ENCODE results near the gene SYT1. TPM values are rescaled to one million over a fixed set of nuclear protein-coding genes. Genes with fewer than 3 reads are reported as not detected.

SYT1 gene
- total RNA-seq, 2 experiments from 2014 or later: not detected

DNA sequence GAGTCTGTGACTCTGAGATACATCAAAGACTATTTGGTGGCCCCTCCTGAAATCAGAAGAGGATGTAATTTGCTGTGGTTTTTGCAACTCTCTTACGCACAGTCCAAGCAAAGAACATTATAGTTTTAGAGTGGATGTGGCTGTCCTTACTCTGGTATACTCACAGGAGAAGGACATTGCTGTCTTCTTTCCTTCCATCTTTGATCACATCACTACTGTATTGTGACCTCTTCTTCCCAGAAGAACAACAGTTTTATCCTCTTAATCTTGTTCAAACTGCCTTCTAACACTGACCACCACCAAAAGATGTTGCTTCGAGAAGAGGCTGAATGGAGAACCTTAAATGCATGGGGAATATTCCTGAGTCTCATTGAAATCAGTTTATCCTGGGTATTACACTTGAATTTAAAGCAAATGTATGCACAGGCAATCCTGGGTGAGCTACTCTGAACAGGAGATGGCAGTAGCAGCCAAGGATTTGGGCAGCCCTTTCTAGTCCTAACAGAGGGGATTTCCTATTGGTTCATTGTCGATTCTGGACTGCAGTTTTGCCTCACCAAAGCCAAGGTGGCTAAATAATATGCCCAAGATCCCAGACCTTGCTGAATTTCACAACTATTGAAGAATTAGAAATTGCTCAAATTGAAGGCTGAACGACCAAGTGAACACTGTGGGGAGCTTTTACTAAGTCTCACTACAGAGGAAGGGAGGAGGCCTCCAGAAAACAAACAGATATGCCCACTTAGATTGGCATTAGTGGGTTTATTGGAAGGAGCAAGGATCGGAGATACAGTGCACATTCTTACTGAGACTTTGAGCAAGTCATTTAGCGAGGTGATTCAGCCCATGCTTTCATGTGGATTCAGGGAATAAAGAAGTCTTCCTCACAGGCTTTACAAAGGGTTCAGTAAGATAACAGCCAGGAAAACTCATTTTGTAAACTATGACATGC, 543.4 kb downstream of the SYT1 start:
- intact Hi-C loops (cut with micrococcal nuclease; ENCODE audit: unreplicated experiment): loop anchor here (2.0 to 5.0 kb wide), 3 partner anchors 59 to 859 kb away; no protein-coding TSS in a partner anchor
- no peaks in the 10 kb centered on the region for H4K20me1 ChIP-seq (ENCODE audit: insufficient read depth, low read length)
- DNase-seq (ENCODE audit: low spot score): peak; percentile 42
- no peaks in the 10 kb centered on the region for H3K36me3 ChIP-seq (ENCODE audit: insufficient read depth, low read length)
- H2AFZ ChIP-seq (ENCODE audit: low read length): no peak overlapping the region
- no peak overlapping the region for H3K4me2 ChIP-seq (ENCODE audit: low read length)
- no TSS peak for BruUV-seq (replicated peaks)
- H3K9me3 ChIP-seq (ENCODE audit: low read length): no peaks in the 10 kb centered on the region
- H3K27ac ChIP-seq (ENCODE audit: low read depth, low read length, poor library complexity, severe bottlenecking): no peak overlapping the region
- H3K79me2 ChIP-seq (ENCODE audit: insufficient read depth, low read depth, low read length): no peaks in the 10 kb centered on the region
- H3K9me2 ChIP-seq (ENCODE audit: insufficient read depth, low read length): no peaks in the 10 kb centered on the region
- no peak overlapping the region for H3K4me3 ChIP-seq (ENCODE audit: low read depth, low read length, poor library complexity, severe bottlenecking)
- ChIA-PET CTCF (ENCODE audit: unreplicated experiment) (no interaction called here), POLR2A (interaction anchor here (0.6 kb wide), 1 partner anchor 144 kb away, joined by 6 read pairs; no protein-coding TSS in a partner anchor)
- TF ChIP-seq EZH2phosphoT487 (IDR thresholded peaks at IDR 0.05; ENCODE audit: borderline replicate concordance, low read depth, low read length): no peak
- TF ChIP-seq, protein P1, sequence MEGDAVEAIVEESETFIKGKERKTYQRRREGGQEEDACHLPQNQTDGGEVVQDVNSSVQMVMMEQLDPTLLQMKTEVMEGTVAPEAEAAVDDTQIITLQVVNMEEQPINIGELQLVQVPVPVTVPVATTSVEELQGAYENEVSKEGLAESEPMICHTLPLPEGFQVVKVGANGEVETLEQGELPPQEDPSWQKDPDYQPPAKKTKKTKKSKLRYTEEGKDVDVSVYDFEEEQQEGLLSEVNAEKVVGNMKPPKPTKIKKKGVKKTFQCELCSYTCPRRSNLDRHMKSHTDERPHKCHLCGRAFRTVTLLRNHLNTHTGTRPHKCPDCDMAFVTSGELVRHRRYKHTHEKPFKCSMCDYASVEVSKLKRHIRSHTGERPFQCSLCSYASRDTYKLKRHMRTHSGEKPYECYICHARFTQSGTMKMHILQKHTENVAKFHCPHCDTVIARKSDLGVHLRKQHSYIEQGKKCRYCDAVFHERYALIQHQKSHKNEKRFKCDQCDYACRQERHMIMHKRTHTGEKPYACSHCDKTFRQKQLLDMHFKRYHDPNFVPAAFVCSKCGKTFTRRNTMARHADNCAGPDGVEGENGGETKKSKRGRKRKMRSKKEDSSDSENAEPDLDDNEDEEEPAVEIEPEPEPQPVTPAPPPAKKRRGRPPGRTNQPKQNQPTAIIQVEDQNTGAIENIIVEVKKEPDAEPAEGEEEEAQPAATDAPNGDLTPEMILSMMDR (conservative IDR thresholded peaks at IDR 0.05; ENCODE audit: low read length): peak; percentile 73
- H3K4me1 ChIP-seq (ENCODE audit: insufficient read depth, low read length, poor library complexity, severe bottlenecking): no peaks in the 10 kb centered on the region

DNA sequence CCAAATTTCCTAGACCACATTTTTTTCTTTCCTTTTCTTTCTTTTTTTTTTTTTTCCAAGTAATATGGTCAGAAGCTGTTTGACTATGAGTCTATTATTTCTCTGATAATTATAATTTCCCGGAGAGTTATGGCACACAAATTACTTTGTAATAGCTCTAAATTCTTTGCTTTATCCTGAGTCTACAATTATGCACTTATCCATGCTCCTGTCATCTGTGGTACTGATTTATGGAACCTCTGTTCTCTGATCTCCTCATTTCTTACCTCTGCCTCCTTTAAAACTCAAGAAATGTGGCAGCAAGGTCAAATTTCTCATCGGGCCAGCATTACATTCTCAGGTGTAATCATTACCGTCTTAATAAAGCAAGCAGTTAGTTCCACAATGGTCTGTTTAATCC, 544.1 kb downstream of the SYT1 start:
- no peaks in the 10 kb centered on the region for H3K4me1 ChIP-seq (ENCODE audit: insufficient read depth, low read length, poor library complexity, severe bottlenecking)
- CTCF ChIA-PET (ENCODE audit: unreplicated experiment): no interaction called here
- H3K79me2 ChIP-seq (ENCODE audit: insufficient read depth, low read depth, low read length): no peaks in the 10 kb centered on the region
- intact Hi-C loops (cut with micrococcal nuclease; ENCODE audit: unreplicated experiment): loop anchor here (2.0 to 5.0 kb wide), 3 partner anchors 58 to 859 kb away; no protein-coding TSS in a partner anchor
- no peak overlapping the region for H3K4me2 ChIP-seq (ENCODE audit: low read length)
- no peaks in the 10 kb centered on the region for H3K9me3 ChIP-seq (ENCODE audit: low read length)
- TF ChIP-seq, protein P1 (conservative IDR thresholded peaks at IDR 0.05; ENCODE audit: low read length): no peak
- TF ChIP-seq EZH2phosphoT487 (IDR thresholded peaks at IDR 0.05; ENCODE audit: borderline replicate concordance, low read depth, low read length): no peak
- no peak overlapping the region for H3K27ac ChIP-seq (ENCODE audit: low read depth, low read length, poor library complexity, severe bottlenecking)
- no peak for DNase-seq (ENCODE audit: low spot score)
- POLR2A ChIA-PET: no interaction called here
- H3K9me2 ChIP-seq (ENCODE audit: insufficient read depth, low read length): no peaks in the 10 kb centered on the region
- H3K36me3 ChIP-seq (ENCODE audit: insufficient read depth, low read length): no peaks in the 10 kb centered on the region
- no TSS peak for BruUV-seq (replicated peaks)
- no peak overlapping the region for H2AFZ ChIP-seq (ENCODE audit: low read length)
- no peak overlapping the region for H3K4me3 ChIP-seq (ENCODE audit: low read depth, low read length, poor library complexity, severe bottlenecking)
- H4K20me1 ChIP-seq (ENCODE audit: insufficient read depth, low read length): no peaks in the 10 kb centered on the region

DNA sequence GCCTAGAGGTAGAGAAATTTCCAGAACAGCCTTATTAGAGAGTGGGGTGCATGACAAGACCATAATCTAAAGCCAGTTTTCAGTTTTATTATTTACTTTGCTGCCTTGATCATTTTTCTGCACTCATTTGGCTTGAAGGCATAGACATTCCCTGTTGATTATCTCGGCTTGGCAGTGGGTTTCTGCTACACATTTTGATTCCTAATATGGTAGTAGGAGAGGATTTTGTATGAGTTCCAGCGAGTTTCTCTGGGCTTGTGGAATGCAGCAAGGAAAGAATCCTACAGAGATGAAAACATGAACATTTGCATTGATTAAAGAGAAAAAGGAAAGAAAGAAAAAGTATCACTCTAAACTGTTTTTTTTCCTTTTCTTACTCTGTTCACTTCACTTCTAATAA, 545.0 kb downstream of the SYT1 start:
- intact Hi-C loops (cut with micrococcal nuclease; ENCODE audit: unreplicated experiment): loop anchor here (2.0 to 5.0 kb wide), 3 partner anchors 57 to 858 kb away; no protein-coding TSS in a partner anchor
- no TSS peak for BruUV-seq (replicated peaks)
- CTCF ChIA-PET (ENCODE audit: unreplicated experiment): no interaction called here
- DNase-seq (ENCODE audit: low spot score): no peak
- Histone ChIP-seq H3K27ac (ENCODE audit: low read depth, low read length, poor library complexity, severe bottlenecking) (no peak overlapping the region), H3K9me2 (ENCODE audit: insufficient read depth, low read length) (no peaks in the 10 kb centered on the region), H3K4me2 (ENCODE audit: low read length) (no peak overlapping the region), H3K4me3 (ENCODE audit: low read depth, low read length, poor library complexity, severe bottlenecking) (no peak overlapping the region), H2AFZ (ENCODE audit: low read length) (no peak overlapping the region), H3K4me1 (ENCODE audit: insufficient read depth, low read length, poor library complexity, severe bottlenecking) (no peaks in the 10 kb centered on the region), H3K36me3 (ENCODE audit: insufficient read depth, low read length) (no peaks in the 10 kb centered on the region), H4K20me1 (ENCODE audit: insufficient read depth, low read length) (no peaks in the 10 kb centered on the region), H3K79me2 (ENCODE audit: insufficient read depth, low read depth, low read length) (no peaks in the 10 kb centered on the region), H3K9me3 (ENCODE audit: low read length) (no peaks in the 10 kb centered on the region)
- TF ChIP-seq, protein P1 (conservative IDR thresholded peaks at IDR 0.05; ENCODE audit: low read length): no peak
- no peak for TF ChIP-seq EZH2phosphoT487 (IDR thresholded peaks at IDR 0.05; ENCODE audit: borderline replicate concordance, low read depth, low read length)
- POLR2A ChIA-PET: no interaction called here

All from OCI-LY7 (cell line).